Stimulated activated naive B cell treated with anti-CD40 and anti-IgM and Interleukin-4, amounts not matched to agents 10 μg/mL and 1 μg/mL and 100 μg/mL, for 72 hours (primary cell): ENCODE results near the gene ATG13.
"Not testable (repeated sequence)": the region's sequence is repeated elsewhere in the genome, so short reads cannot be mapped to it uniquely, and the experiment has no call there.

ENCODE experiments used
- ATAC-seq, 2 donors: fragments of 150-1000 bp; cut with Tn5 transposase; replicated peaks; 2 replicates each; pipeline ENCODE4 v1.10.0; 2021; ENCODE audit warnings: moderate library complexity in 1 of 2
- DNase-seq: peaks from one replicate; pipeline ENCODE4 v3.0.0; 2021
- H3K27ac Mint-ChIP-seq: one replicate; pipeline ENCODE4 v1.8.0; 2022; ENCODE audit warnings: mild to moderate bottlenecking, mixed read lengths
- H3K27me3 Mint-ChIP-seq, 2 donors: one replicate each; pipeline ENCODE4 v1.8.0; 2022; ENCODE audit warnings: mixed read lengths in 2 of 2
- H3K36me3 Mint-ChIP-seq, 2 donors: one replicate each; pipeline ENCODE4 v1.8.0; 2022; ENCODE audit warnings: mixed read lengths in 2 of 2, mild to moderate bottlenecking in 1 of 2
- H3K4me1 Mint-ChIP-seq, 2 donors: one replicate each; pipeline ENCODE4 v1.8.0; 2022; ENCODE audit warnings: mixed read lengths in 2 of 2, mild to moderate bottlenecking in 1 of 2
- H3K4me3 Mint-ChIP-seq, 2 donors: one replicate each; pipeline ENCODE4 v1.8.0; 2022; ENCODE audit warnings: mild to moderate bottlenecking in 2 of 2, mixed read lengths in 2 of 2, moderate library complexity in 1 of 2
- H3K9me3 Mint-ChIP-seq, 2 donors: one replicate each; pipeline ENCODE4 v1.8.0; 2022; ENCODE audit warnings: mixed read lengths in 2 of 2, mild to moderate bottlenecking in 1 of 2

Gene ATG13

DNA sequence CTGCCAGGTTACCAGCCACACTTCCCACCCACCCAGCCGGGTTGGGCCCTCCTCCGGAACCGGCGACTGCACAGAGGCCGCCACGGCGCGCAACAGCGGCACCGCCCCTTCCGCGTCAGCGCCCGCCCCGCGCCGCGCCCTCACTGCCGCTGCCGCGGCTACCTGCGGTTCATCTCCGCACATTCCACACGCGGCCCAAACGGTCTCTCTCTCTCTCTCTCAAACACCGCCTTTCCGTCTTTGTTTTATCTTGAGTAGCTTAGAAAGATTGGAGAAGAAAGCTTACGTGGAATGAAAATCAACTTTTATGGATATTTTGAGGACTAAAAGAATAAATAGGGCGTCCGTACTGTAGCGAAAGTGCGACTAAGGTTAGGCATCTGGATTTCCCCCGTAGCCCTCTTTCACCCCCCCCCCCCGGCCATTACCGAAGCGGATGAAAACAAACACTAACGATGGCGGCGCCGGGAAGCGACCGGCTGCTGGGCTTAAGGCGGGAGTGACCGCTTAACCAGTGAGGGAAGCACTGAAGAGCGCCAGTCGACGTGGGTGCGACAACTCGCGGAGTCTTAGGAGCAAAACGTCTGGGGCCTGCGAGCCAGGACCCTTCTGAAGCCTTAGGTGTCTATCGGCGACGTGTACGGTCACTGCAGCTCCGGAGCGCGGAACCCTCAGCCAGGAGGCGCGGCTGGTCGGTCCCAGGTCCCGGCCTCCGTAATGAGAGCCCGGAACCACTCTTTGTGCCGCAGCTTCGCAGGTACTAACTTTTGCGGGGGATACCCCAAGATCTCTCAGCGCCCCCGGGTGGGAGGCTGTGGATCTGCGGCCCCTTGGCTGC, at the start of gene ATG13, which contains the start of gene HARBI1:
Gene ATG13 (plus strand): TSS at position 420 of the 838 bp plus-strand sequence. CDS start 26,739 bp downstream, outside the sequence.
Gene HARBI1 (minus strand): TSS at position 94 of the 838 bp plus-strand sequence. CDS start 990 bp downstream, outside the sequence.
- H3K27me3 Mint-ChIP-seq: no peaks in the 10 kb centered on the region
- peak within 1 kb of the TSS; percentile 95 to 99 for H3K4me3 Mint-ChIP-seq
- peak; percentile 88 for DNase-seq
- peak; percentile 97 to 98 for ATAC-seq
- H3K36me3 Mint-ChIP-seq: peaks cover 0 to 11% of the 10 kb centered on the region in 2 donors
- peaks cover 11 to 46% of the 10 kb centered on the region in 2 donors for H3K4me1 Mint-ChIP-seq
- H3K9me3 Mint-ChIP-seq: no peaks in the 10 kb centered on the region
- peak within 1 kb of the TSS; percentile 100 for H3K27ac Mint-ChIP-seq

GRCh38 chr11:46570790-46571398, 46.5 kb upstream of the ATG13 start:
- H3K27ac Mint-ChIP-seq: no peak overlapping the region

GRCh38 chr11:46574656-46575055, 42.7 kb upstream of the ATG13 start:
- Mint-ChIP-seq H3K27ac (peak overlapping the region; percentile 47), H3K27me3 (no peaks in the 10 kb centered on the region), H3K4me1 (peaks cover 17 to 41% of the 10 kb centered on the region in 2 donors), H3K36me3 (peaks cover 12 to 17% of the 10 kb centered on the region in 2 donors), H3K9me3 (peaks cover 0 to 2% of the 10 kb centered on the region in 2 donors), H3K4me3 (no peak overlapping the region)
- ATAC-seq (peak; percentile 38 to 67), DNase-seq (no peak)

More at GRCh38 chr11:46570790-46571398, 46.5 kb upstream of the ATG13 start:
- ATAC-seq (no peak), DNase-seq (no peak)
- no peak overlapping the region for H3K4me3 Mint-ChIP-seq
- H3K9me3 Mint-ChIP-seq: no peaks in the 10 kb centered on the region
- H3K36me3 Mint-ChIP-seq: peaks cover 4 to 9% of the 10 kb centered on the region in 2 donors
- H3K27me3 Mint-ChIP-seq: no peaks in the 10 kb centered on the region
- H3K4me1 Mint-ChIP-seq: peaks cover 9 to 25% of the 10 kb centered on the region in 2 donors

GRCh38 chr11:46577058-46577457, 40.3 kb upstream of the ATG13 start:
- H3K27ac Mint-ChIP-seq: no peak overlapping the region
- peaks cover 25 to 47% of the 10 kb centered on the region in 2 donors for H3K4me1 Mint-ChIP-seq
- no peaks in the 10 kb centered on the region for H3K27me3 Mint-ChIP-seq
- H3K9me3 Mint-ChIP-seq: peaks cover 0 to 2% of the 10 kb centered on the region in 2 donors
- DNase-seq (no peak), ATAC-seq (no peak)
- no peak overlapping the region for H3K4me3 Mint-ChIP-seq
- H3K36me3 Mint-ChIP-seq: peaks cover 16 to 29% of the 10 kb centered on the region in 2 donors

GRCh38 chr11:46582588-46582987, 34.8 kb upstream of the ATG13 start:
- no peak for DNase-seq
- peaks cover 2 to 3% of the 10 kb centered on the region in 2 donors for H3K9me3 Mint-ChIP-seq
- ATAC-seq: no peak
- no peak overlapping the region for H3K27ac Mint-ChIP-seq
- no peak overlapping the region for H3K4me3 Mint-ChIP-seq
- no peaks in the 10 kb centered on the region for H3K27me3 Mint-ChIP-seq
- peaks cover 11 to 22% of the 10 kb centered on the region in 2 donors for H3K4me1 Mint-ChIP-seq
- peaks cover 14 to 28% of the 10 kb centered on the region in 2 donors for H3K36me3 Mint-ChIP-seq

DNA sequence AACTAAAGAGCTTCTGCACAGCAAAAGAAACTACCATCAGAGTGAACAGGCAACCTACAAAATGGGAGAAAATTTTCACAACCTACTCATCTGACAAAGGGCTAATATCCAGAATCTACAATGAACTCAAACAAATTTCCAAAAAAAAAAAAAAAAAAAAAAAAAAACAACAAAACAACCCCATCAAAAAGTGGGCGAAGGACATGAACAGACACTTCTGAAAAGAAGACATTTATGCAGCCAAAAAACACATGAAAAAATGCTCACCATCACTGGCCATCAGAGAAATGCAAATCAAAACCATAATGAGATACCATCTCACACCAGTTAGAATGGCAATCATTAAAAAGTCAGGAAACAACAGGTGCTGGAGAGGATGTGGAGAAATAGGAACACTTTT, 33.8 kb upstream of the ATG13 start:
- peaks cover 16 to 29% of the 10 kb centered on the region in 2 donors for H3K4me1 Mint-ChIP-seq
- DNase-seq, H3K4me3 Mint-ChIP-seq, H3K27ac Mint-ChIP-seq, H3K9me3 Mint-ChIP-seq, ATAC-seq, H3K27me3 Mint-ChIP-seq: not testable (repeated sequence)
- H3K36me3 Mint-ChIP-seq: peaks cover 13 to 32% of the 10 kb centered on the region in 2 donors

- no peak for ATAC-seq
- Mint-ChIP-seq H3K27me3 (no peaks in the 10 kb centered on the region), H3K9me3 (no peaks in the 10 kb centered on the region), H3K4me1 (peaks cover 17 to 36% of the 10 kb centered on the region in 2 donors), H3K36me3 (peaks cover 11 to 23% of the 10 kb centered on the region in 2 donors), H3K4me3 (no peak overlapping the region), H3K27ac (peak overlapping the region; percentile 53)
- no peak for DNase-seq
Observed at GRCh38 chr11:46588131-46588530, 29.2 kb upstream of the ATG13 start.

- Mint-ChIP-seq H3K36me3 (peaks cover 11 to 23% of the 10 kb centered on the region in 2 donors), H3K4me3 (no peak overlapping the region), H3K27ac (no peak overlapping the region), H3K4me1 (peaks cover 18 to 40% of the 10 kb centered on the region in 2 donors), H3K27me3 (no peaks in the 10 kb centered on the region), H3K9me3 (no peaks in the 10 kb centered on the region)
- ATAC-seq (no peak), DNase-seq (no peak)
Observed at GRCh38 chr11:46588915-46589314, 28.4 kb upstream of the ATG13 start.

DNA sequence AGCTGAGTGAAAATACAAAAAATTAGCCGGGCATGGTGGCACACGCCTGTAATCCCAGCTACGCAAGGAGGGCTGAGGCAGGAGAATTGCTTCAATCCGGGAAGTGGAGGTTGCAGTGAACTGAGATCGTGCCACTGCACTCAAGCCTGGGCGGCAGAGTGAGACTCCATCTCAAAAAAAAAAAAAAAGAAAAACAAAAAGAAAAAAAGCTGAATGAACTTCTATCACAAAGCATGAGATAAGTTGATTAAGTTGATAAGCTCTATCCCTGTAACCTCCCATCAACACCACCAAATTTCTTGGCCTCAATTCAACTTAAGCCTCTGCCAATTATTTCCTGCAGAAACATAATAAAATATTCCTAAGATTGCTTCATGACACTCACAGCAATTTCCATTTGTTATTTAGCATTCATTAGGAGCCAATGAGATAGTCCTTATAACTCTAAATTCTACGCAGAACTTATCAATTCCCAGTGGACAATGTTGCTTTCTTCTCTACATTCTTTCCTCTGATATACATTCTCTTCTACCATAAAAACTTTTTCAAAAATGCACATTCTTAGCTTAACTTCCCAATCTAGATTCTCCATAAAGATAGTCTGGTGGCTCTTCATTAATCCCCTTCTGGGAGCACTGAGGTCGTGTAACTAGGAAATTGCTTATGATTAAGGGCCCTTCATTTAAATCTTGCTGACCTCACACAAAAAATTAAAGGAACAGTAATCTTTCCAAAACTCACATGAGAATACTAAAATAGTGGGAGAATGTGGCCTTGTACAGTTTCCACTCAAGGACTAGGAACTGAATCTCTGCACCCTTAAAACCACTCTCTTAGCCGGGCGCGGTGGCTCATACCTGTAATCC, 26.4 kb upstream of the ATG13 start:
- H3K36me3 Mint-ChIP-seq: peaks cover 11 to 20% of the 10 kb centered on the region in 2 donors
- no peak overlapping the region for H3K4me3 Mint-ChIP-seq
- DNase-seq (no peak), ATAC-seq (no peak)
- no peaks in the 10 kb centered on the region for H3K27me3 Mint-ChIP-seq
- no peaks in the 10 kb centered on the region for H3K9me3 Mint-ChIP-seq
- peak overlapping the region; percentile 79 for H3K27ac Mint-ChIP-seq
- H3K4me1 Mint-ChIP-seq: peaks cover 22 to 47% of the 10 kb centered on the region in 2 donors

GRCh38 chr11:46593550-46594373, 23.6 kb upstream of the ATG13 start, which contains the start of gene AMBRA1:
TSS of gene AMBRA1 (minus strand) at chr11:46594023. CDS start at chr11:46548380, 45,643 bp downstream.
- Mint-ChIP-seq H3K4me3 (peak within 1 kb of the TSS; percentile 88 to 94), H3K27ac (peak within 1 kb of the TSS; percentile 90), H3K36me3 (peaks cover 8 to 10% of the 10 kb centered on the region in 2 donors), H3K27me3 (no peaks in the 10 kb centered on the region), H3K4me1 (peaks cover 18 to 38% of the 10 kb centered on the region in 2 donors), H3K9me3 (no peaks in the 10 kb centered on the region)
- peak; percentile 88 for DNase-seq
- peak; percentile 87 to 95 for ATAC-seq

DNA sequence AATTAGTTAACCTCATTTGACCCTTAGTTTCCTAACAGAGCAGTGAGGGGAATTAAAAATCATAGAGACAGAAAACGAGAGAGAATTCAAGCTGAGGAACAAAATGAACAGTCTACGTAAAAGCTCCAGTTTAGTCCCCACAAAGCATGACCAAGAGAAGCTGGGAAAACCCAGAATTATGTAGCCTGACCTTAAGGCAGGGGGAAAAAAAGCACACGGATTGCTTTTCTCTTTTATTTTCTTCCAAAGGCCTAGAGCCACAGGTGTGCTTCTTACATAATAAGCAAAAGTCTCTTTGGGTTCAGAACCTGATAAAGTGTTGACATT, 23.0 kb upstream of the ATG13 start:
- no peaks in the 10 kb centered on the region for H3K27me3 Mint-ChIP-seq
- peak in 1 of 2 donors; percentile 14 for ATAC-seq

GRCh38 chr11:46594785-46595184, 22.6 kb upstream of the ATG13 start:
- H3K4me1 Mint-ChIP-seq: peaks cover 18 to 33% of the 10 kb centered on the region in 2 donors
- DNase-seq: no peak
- no peak for ATAC-seq
- H3K9me3 Mint-ChIP-seq: no peaks in the 10 kb centered on the region
- no peaks in the 10 kb centered on the region for H3K27me3 Mint-ChIP-seq
- no peak overlapping the region for H3K27ac Mint-ChIP-seq
- peaks cover 7 to 10% of the 10 kb centered on the region in 2 donors for H3K36me3 Mint-ChIP-seq
- H3K4me3 Mint-ChIP-seq: peak overlapping the region in 1 of 2 donors; percentile 94

More for the DNA sequence above, 23.0 kb upstream of the ATG13 start:
- peaks cover 8% of the 10 kb centered on the region in 2 donors for H3K36me3 Mint-ChIP-seq
- H3K27ac Mint-ChIP-seq: peak overlapping the region; percentile 90
- H3K4me3 Mint-ChIP-seq: peak overlapping the region; percentile 88 to 94
- peaks cover 18 to 33% of the 10 kb centered on the region in 2 donors for H3K4me1 Mint-ChIP-seq
- H3K9me3 Mint-ChIP-seq: no peaks in the 10 kb centered on the region
- DNase-seq: no peak

DNA sequence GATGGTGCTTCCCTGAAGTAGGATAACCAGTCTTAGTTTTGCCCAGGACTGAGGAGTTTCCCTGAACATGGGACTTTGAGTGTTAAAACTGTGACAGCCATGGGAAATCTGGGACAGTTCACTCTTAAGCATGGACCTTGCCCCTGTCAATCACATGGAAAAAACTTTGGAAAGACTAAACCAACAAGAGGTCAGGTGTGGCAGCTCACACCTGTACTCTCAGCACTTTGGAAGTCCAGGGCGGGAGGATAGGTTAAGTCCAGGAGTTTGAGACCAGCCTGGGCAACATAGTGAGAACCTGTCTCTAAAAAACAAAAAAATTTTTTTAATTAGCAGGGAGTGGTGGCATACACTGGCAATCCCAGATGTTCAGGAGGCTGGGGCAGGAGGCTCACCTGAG, 20.2 kb upstream of the ATG13 start:
- ATAC-seq (no peak), DNase-seq (no peak)
- Mint-ChIP-seq H3K27ac (no peak overlapping the region), H3K9me3 (no peaks in the 10 kb centered on the region), H3K36me3 (peaks cover 0 to 4% of the 10 kb centered on the region in 2 donors), H3K27me3 (no peaks in the 10 kb centered on the region), H3K4me3 (no peak overlapping the region), H3K4me1 (peaks cover 20 to 39% of the 10 kb centered on the region in 2 donors)
